Osteoblast (primary cell): Measurements from ENCODE around the gene MAP3K15. TPM values are rescaled to one million over a fixed set of nuclear protein-coding genes. Genes with fewer than 3 reads are reported as not detected.
A peak's percentile ranks its signal among the peaks of the same experiment; 100 is the strongest.

ENCODE experiments used
- DNase-seq: peaks from one replicate; pipeline ENCODE4 v3.0.0; 2011; ENCODE audit warnings: low spot score, mixed read lengths; ENCODE audit not compliant: insufficient read length; ENCODE audit errors: missing footprints
- H2AFZ ChIP-seq: 2 replicates; pipeline ENCODE4 v1.6.0; 2011; ENCODE audit warnings: mild to moderate bottlenecking, low read length
- H3K27ac ChIP-seq: 2 replicates; pipeline ENCODE4 v1.5.1; 2011; ENCODE audit warnings: mild to moderate bottlenecking, low read depth, low read length, moderate library complexity
- H3K27me3 ChIP-seq: 2 replicates; pipeline ENCODE4 v1.6.0; 2012; ENCODE audit warnings: mild to moderate bottlenecking, control low read depth, inconsistent platforms, low read length, moderate library complexity; ENCODE audit not compliant: insufficient read depth
- H3K36me3 ChIP-seq: 2 replicates; pipeline ENCODE4 v1.5.1; 2011; ENCODE audit warnings: mild to moderate bottlenecking, low read length, control low read depth, moderate library complexity; ENCODE audit not compliant: insufficient read depth
- H3K4me1 ChIP-seq: 2 replicates; pipeline ENCODE4 v1.5.1; 2011; ENCODE audit warnings: mild to moderate bottlenecking, low read length, control low read depth, moderate library complexity; ENCODE audit not compliant: insufficient read depth
- H3K4me2 ChIP-seq: 2 replicates; pipeline ENCODE4 v1.6.0; 2011; ENCODE audit warnings: mild to moderate bottlenecking, low read length; ENCODE audit not compliant: insufficient read depth
- H3K4me3 ChIP-seq: fragments of 200-600 bp; sonication (generic); 3 replicates; pipeline ENCODE4 v1.5.1; 2012; ENCODE audit warnings: mild to moderate bottlenecking, low read length, inconsistent platforms; ENCODE audit not compliant: insufficient read depth
- H3K79me2 ChIP-seq: 2 replicates; pipeline ENCODE4 v1.6.0; 2012; ENCODE audit warnings: mild to moderate bottlenecking, low read length, control low read depth, inconsistent platforms; ENCODE audit not compliant: insufficient read depth
- H3K9me3 ChIP-seq: 2 replicates; pipeline ENCODE4 v1.5.1; 2011; ENCODE audit warnings: low read depth, low read length, control low read depth
- H4K20me1 ChIP-seq: 2 replicates; pipeline ENCODE4 v1.6.0; 2012; ENCODE audit warnings: mild to moderate bottlenecking, low read length, control low read depth; ENCODE audit not compliant: insufficient read depth
- total RNA-seq: library from RNA; depleted of rRNA; stranded (reverse); fragments of >200 nt; gene quantifications from 2 replicates; pipeline ENCODE4 v1.2.3, GENCODE V29; 2012
- TF ChIP-seq, protein P1 (sequence below): IDR thresholded peaks from 2 replicates; pipeline ENCODE4 v1.5.1; 2011; ENCODE audit warnings: mild to moderate bottlenecking, low read depth, low read length, moderate library complexity; ENCODE audit errors: extremely low read depth

MAP3K15 gene, protein sequence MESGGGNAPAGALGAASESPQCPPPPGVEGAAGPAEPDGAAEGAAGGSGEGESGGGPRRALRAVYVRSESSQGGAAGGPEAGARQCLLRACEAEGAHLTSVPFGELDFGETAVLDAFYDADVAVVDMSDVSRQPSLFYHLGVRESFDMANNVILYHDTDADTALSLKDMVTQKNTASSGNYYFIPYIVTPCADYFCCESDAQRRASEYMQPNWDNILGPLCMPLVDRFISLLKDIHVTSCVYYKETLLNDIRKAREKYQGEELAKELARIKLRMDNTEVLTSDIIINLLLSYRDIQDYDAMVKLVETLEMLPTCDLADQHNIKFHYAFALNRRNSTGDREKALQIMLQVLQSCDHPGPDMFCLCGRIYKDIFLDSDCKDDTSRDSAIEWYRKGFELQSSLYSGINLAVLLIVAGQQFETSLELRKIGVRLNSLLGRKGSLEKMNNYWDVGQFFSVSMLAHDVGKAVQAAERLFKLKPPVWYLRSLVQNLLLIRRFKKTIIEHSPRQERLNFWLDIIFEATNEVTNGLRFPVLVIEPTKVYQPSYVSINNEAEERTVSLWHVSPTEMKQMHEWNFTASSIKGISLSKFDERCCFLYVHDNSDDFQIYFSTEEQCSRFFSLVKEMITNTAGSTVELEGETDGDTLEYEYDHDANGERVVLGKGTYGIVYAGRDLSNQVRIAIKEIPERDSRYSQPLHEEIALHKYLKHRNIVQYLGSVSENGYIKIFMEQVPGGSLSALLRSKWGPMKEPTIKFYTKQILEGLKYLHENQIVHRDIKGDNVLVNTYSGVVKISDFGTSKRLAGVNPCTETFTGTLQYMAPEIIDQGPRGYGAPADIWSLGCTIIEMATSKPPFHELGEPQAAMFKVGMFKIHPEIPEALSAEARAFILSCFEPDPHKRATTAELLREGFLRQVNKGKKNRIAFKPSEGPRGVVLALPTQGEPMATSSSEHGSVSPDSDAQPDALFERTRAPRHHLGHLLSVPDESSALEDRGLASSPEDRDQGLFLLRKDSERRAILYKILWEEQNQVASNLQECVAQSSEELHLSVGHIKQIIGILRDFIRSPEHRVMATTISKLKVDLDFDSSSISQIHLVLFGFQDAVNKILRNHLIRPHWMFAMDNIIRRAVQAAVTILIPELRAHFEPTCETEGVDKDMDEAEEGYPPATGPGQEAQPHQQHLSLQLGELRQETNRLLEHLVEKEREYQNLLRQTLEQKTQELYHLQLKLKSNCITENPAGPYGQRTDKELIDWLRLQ (N-terminal part only)
- under 0.01 TPM in 2 replicates for total RNA-seq

DNA sequence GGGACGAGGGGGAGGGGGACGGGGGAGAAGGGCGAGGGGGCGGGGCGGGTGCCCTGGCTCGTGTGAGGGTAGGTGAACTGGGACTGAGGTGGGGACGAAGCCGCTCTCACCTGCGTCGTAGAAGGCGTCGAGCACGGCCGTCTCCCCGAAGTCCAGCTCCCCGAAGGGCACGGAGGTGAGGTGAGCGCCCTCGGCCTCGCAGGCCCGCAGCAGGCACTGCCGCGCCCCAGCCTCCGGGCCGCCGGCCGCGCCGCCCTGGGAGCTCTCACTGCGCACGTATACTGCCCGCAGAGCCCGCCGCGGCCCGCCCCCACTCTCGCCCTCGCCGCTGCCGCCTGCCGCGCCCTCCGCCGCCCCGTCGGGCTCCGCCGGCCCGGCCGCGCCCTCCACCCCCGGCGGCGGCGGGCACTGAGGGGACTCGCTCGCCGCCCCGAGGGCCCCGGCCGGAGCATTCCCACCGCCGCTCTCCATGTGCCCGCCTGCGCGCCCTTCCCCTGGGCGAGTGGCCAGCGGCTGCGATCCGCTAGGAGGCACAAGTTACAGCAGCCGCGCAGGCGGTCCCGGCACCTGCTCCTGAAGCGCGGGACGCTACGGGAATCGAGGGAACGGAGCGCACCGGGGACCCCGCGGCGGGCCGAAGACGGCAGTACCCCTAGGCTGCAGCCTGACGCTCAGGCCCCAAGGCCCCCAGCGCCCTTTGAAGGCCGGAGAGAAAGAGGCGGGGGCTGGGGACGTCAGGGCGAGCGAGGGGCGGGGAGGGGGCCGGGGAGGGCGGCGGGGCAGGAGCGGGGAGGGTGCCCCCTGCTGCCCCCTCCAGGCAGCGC lies at the start of gene MAP3K15:
Gene MAP3K15, minus strand, starts transcription at position 718 of the 824 bp plus-strand sequence. Its CDS starts 247 bp downstream, at position 471.
- H3K27ac ChIP-seq = no peak within 1 kb of the TSS
- TF ChIP-seq, protein P1, sequence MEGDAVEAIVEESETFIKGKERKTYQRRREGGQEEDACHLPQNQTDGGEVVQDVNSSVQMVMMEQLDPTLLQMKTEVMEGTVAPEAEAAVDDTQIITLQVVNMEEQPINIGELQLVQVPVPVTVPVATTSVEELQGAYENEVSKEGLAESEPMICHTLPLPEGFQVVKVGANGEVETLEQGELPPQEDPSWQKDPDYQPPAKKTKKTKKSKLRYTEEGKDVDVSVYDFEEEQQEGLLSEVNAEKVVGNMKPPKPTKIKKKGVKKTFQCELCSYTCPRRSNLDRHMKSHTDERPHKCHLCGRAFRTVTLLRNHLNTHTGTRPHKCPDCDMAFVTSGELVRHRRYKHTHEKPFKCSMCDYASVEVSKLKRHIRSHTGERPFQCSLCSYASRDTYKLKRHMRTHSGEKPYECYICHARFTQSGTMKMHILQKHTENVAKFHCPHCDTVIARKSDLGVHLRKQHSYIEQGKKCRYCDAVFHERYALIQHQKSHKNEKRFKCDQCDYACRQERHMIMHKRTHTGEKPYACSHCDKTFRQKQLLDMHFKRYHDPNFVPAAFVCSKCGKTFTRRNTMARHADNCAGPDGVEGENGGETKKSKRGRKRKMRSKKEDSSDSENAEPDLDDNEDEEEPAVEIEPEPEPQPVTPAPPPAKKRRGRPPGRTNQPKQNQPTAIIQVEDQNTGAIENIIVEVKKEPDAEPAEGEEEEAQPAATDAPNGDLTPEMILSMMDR = no peak
- peak within 1 kb of the TSS; percentile 39 for H3K4me2 ChIP-seq
- peaks cover 12% of the 10 kb centered on the region for H3K27me3 ChIP-seq
- H3K36me3 ChIP-seq = no peaks in the 10 kb centered on the region
- H4K20me1 ChIP-seq = no peaks in the 10 kb centered on the region
- H3K4me3 ChIP-seq = no peak within 1 kb of the TSS
- H2AFZ ChIP-seq = no peak within 1 kb of the TSS
- peak; percentile 84 for DNase-seq
- no peaks in the 10 kb centered on the region for H3K9me3 ChIP-seq
- no peaks in the 10 kb centered on the region for H3K79me2 ChIP-seq
- no peaks in the 10 kb centered on the region for H3K4me1 ChIP-seq

DNA sequence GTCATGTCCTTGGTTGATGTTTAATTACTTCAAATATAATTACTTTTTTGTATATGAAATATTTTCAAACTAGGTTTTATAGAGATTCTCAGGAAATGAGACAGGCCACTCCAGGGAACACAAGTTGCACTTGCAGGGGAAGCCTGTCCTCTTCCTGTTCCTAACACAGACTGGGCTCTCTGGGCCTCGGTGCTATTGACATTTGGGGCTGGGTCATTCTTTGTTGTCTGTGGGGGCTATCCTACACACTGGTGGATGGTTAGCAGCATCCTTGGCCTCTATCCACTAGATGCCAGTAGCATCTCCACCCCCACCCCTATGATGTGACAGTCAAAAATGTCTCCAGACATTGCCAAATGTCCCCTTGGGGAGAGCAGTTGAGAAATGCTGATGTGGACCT lies 49.3 kb upstream of the MAP3K15 start:
- H4K20me1 ChIP-seq = no peaks in the 10 kb centered on the region
- no peaks in the 10 kb centered on the region for H3K27me3 ChIP-seq
- H3K4me1 ChIP-seq = peaks cover 11% of the 10 kb centered on the region
- peaks cover 8% of the 10 kb centered on the region for H3K36me3 ChIP-seq
- no peak overlapping the region for H3K4me2 ChIP-seq
- no peak overlapping the region for H3K4me3 ChIP-seq
- DNase-seq = no peak
- no peaks in the 10 kb centered on the region for H3K79me2 ChIP-seq
- H3K9me3 ChIP-seq = no peaks in the 10 kb centered on the region
- no peak overlapping the region for H3K27ac ChIP-seq
- no peak overlapping the region for H2AFZ ChIP-seq
- TF ChIP-seq, protein P1 = no peak

DNA sequence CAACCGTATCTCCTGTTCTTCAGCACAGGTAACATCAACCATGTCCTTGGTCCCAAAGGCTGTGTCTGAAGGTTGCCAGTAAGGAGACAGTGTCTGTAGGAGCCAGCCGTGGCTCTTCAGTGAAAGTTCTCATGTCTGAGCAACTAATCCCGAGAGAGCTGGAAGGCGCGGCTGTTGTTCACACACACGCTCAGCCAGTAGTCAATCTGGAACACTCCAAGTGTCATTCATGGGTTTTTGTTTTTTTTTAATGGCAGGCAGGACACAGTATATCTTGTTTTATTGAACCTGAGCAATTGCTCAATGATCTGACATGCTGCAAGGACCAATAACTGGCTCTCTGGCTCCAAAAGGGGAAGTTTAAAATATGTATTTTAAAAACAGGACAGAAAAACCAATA lies 48.4 kb upstream of the MAP3K15 start:
- H2AFZ ChIP-seq = no peak overlapping the region
- TF ChIP-seq, protein P1 = no peak
- H3K79me2 ChIP-seq = no peaks in the 10 kb centered on the region
- H3K4me1 ChIP-seq = peaks cover 11% of the 10 kb centered on the region
- no peak for DNase-seq
- H3K4me2 ChIP-seq = no peak overlapping the region
- no peaks in the 10 kb centered on the region for H4K20me1 ChIP-seq
- no peak overlapping the region for H3K4me3 ChIP-seq
- H3K27ac ChIP-seq = no peak overlapping the region
- no peaks in the 10 kb centered on the region for H3K27me3 ChIP-seq
- peaks cover 4% of the 10 kb centered on the region for H3K36me3 ChIP-seq
- no peaks in the 10 kb centered on the region for H3K9me3 ChIP-seq
